Pancreas (tissue), 10 donors: ENCODE data around the gene DTX4. TPM values are rescaled to one million over a fixed set of nuclear protein-coding genes. Genes with fewer than 3 reads are reported as not detected.

Source experiments
- ATAC-seq, 4 donors: fragments of 200-7000 bp; cut with Tn5 transposase; one replicate each; pipeline versions ENCODE4 v1.8.0 to v1.9.1; 2020; ENCODE audit warnings: mild to moderate bottlenecking in 4 of 4, moderate library complexity in 4 of 4
- DNase-seq, 6 donors: peaks; one replicate each; pipeline ENCODE4 v3.0.0-alpha.2; 2020
- FAIRE-seq: peaks from 2 replicates; lab custom pipeline; 2012; peaks lifted over from hg19 to GRCh38; lab: Jason Lieb, UNC
- H3K27ac ChIP-seq, 4 donors: fragments of 200-600 bp; sonication (generic); 1 replicate in 3 of 4; 2 replicates in 1 of 4; pipeline versions ENCODE4 v1.5.0 to v1.8.0; 2020
- H3K27me3 ChIP-seq, 4 donors: fragments of 200-600 bp; one replicate each; pipeline ENCODE4 v1.8.0; 2021
- H3K36me3 ChIP-seq, 3 donors: fragments of 200-600 bp; sonication (generic) in 1 of 3; one replicate each; pipeline versions ENCODE4 v1.5.0 to v1.8.0; 2020 to 2021
- H3K4me1 ChIP-seq, 3 donors: fragments of 200-600 bp; one replicate each; pipeline ENCODE4 v1.8.0; 2021
- H3K4me3 ChIP-seq, 4 donors: fragments of 200-600 bp; sonication (generic) in 2 of 4; one replicate each; pipeline versions ENCODE4 v1.5.0 to v1.8.0; 2020 to 2021
- H3K9me3 ChIP-seq, 4 donors: fragments of 200-600 bp; one replicate each; pipeline ENCODE4 v1.8.0; 2021
- CTCF ChIP-seq, 4 donors: fragments of 200-600 bp; sonication (generic) in 3 of 4; IDR thresholded peaks; one replicate each; pipeline versions ENCODE4 v1.5.0 to v1.8.0; 2021; ENCODE audit warnings: antibody characterized with exemption in 4 of 4
- WGBS, 2 donors: extraction: QIAGEN DNeasy Blood & Tissue Kit; methylation state at CpG; one replicate each; pipeline ENCODE4 v1.1.7; 2013; 5-methylcytosine and 5-hydroxymethylcytosine counted together
- intact Hi-C, 3 donors: fragments of 100-400 bp; cut with DNase I; formaldehyde crosslinking; loops; one replicate each; pipeline versions ENCODE4 v1.11.1 to v1.14.2; 2022
- polyA plus RNA-seq, 2 donors: library from polyadenylated mRNA; stranded (reverse); fragments of 200-250 nt; gene quantifications; one replicate each; pipeline ENCODE4 v1.2.3, GENCODE V29; 2013
- total RNA-seq, 6 donors: library from RNA; stranded (reverse); fragmentation: NEBNext Ultra II Directional in 4 of 6; extraction: Animal tissue kit (Norgen Biotek cat#: 25700) in 4 of 6; gene quantifications; one replicate each; pipeline versions ENCODE4 v1.2.1 to v1.2.4, GENCODE V29; 2021 to 2023
- donor health status: healthy with polysubstance abuse.
- donor health status: DM: no; HTN: no; CAD: no; lungs with moderate emphysema.
- donor health status: DM: no; HTN: no; CAD: no.
- donor health status: control.
- donor health status: control.
- donor health status: Bipolar disorder and iron deficiency.
- donor health status: DM: yes; HTN: yes; CAD: no.
- donor health status: DM: no; HTN: no; CAD: no.
- donor health status: DM: no; HTN: no; CAD: no.
- donor health status: DM: yes; HTN: yes; CAD: no.

The DTX4 gene
- total and polyA plus RNA-seq, 8 donors, result 5.9 to 16.3 (median 8.8) TPM

GRCh38 chr11:59184691-59185339 is 12.9 kb downstream of the DTX4 start:
- Histone ChIP-seq H3K4me1 (peaks cover 0 to 16% (median 0%) of the 10 kb centered on the region in 3 donors), H3K4me3 (no peak overlapping the region), H3K27ac (peak overlapping the region in 3 of 4 donors; percentile 18 to 79 (median 74)), H3K36me3 (peaks cover 0 to 8% (median 0%) of the 10 kb centered on the region in 3 donors), H3K9me3 (no peaks in the 10 kb centered on the region), H3K27me3 (no peaks in the 10 kb centered on the region)
- WGBS, 2 donors, result 60% methylated on average over 9 of the region's 9 CpGs
- DNase-seq (no peak), ATAC-seq (no peak), FAIRE-seq (no peak)
- intact Hi-C loops, result no loop called here
- TF ChIP-seq CTCF (IDR thresholded peaks at IDR 0.05), result no peak

- DNase-seq (no peak), FAIRE-seq (no peak), ATAC-seq (peak in 1 of 4 donors; percentile 5)
- TF ChIP-seq CTCF (IDR thresholded peaks at IDR 0.05), result no peak
- Histone ChIP-seq H3K4me3 (no peak overlapping the region), H3K4me1 (peaks cover 0 to 16% (median 0%) of the 10 kb centered on the region in 3 donors), H3K36me3 (peaks cover 0 to 8% (median 0%) of the 10 kb centered on the region in 3 donors), H3K27ac (peak overlapping the region in 3 of 4 donors; percentile 34 to 79 (median 74)), H3K27me3 (no peaks in the 10 kb centered on the region), H3K9me3 (no peaks in the 10 kb centered on the region)
- 55 to 67% methylated on average over 5 of the region's 5 CpGs for WGBS, 2 donors
- intact Hi-C loops, result no loop called here
These were observed 13.5 kb downstream of the DTX4 start for GRCh38 chr11:59185386-59185945.

- H3K27ac ChIP-seq, result peak overlapping the region in 3 of 4 donors; percentile 34 to 79 (median 74)
- no peaks in the 10 kb centered on the region for H3K9me3 ChIP-seq
- H3K27me3 ChIP-seq, result no peaks in the 10 kb centered on the region
- peak; percentile 51 to 69 (median 64) for TF ChIP-seq CTCF (IDR thresholded peaks at IDR 0.05)
- FAIRE-seq, result no peak
- H3K36me3 ChIP-seq, result peaks cover 0 to 8% (median 0%) of the 10 kb centered on the region in 3 donors
- peaks cover 0 to 16% (median 0%) of the 10 kb centered on the region in 3 donors for H3K4me1 ChIP-seq
- WGBS, 2 donors, result 26 to 32% methylated on average over 5 of the region's 5 CpGs
- peak; percentile 82 to 91 (median 88) for ATAC-seq
- intact Hi-C loops, result no loop called here
- DNase-seq, result peak in 5 of 6 donors; percentile 68 to 78 (median 74)
- H3K4me3 ChIP-seq, result no peak overlapping the region
These were observed 14.2 kb downstream of the DTX4 start for GRCh38 chr11:59186130-59186594.

- H3K27me3 ChIP-seq, result no peaks in the 10 kb centered on the region
- no peak for TF ChIP-seq CTCF (IDR thresholded peaks at IDR 0.05)
- no peaks in the 10 kb centered on the region for H3K9me3 ChIP-seq
- no peak for ATAC-seq
- intact Hi-C loops, result no loop called here
- DNase-seq, result no peak
- FAIRE-seq, result no peak
- peak overlapping the region in 1 of 4 donors; percentile 55 for H3K27ac ChIP-seq
- 65% methylated on average over 3 of the region's 3 CpGs for WGBS, 2 donors
- H3K4me3 ChIP-seq, result no peak overlapping the region
- H3K4me1 ChIP-seq, result peaks cover 0 to 16% (median 0%) of the 10 kb centered on the region in 3 donors
- H3K36me3 ChIP-seq, result peaks cover 0 to 7% (median 0%) of the 10 kb centered on the region in 3 donors
These were observed 15.1 kb downstream of the DTX4 start for GRCh38 chr11:59187035-59187434.
